NAMALWA (cell line): ENCODE measurements around the gene TRPM2.
"Not testable (repeated sequence)": the region's sequence is repeated elsewhere in the genome, so short reads cannot be mapped to it uniquely, and the experiment has no call there.

Experiments used
- DNase-seq: peaks from one replicate; pipeline ENCODE4 v3.0.0-alpha.2; 2015; ENCODE audit warnings: low spot score

TRPM2 gene

DNA sequence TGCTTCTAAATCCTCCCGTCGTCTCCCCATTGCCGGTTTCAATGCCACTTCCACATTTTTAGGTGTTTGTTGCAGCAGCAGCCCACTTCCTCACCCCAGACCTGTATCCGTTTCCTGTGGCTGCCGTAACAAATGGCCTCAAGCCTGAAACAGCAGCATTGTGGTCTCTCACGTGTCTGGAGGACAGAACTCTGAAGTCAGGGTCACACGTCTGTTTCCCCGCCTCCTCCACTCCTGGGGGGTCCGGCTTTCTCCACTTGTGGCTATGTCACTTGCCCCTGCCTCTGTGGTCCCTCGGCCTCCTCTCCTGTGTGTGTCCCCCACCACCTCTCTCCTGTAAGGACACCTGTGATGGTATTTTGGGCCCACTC is 21.8 kb downstream of the TRPM2 start:
- DNase-seq: no peak

DNA sequence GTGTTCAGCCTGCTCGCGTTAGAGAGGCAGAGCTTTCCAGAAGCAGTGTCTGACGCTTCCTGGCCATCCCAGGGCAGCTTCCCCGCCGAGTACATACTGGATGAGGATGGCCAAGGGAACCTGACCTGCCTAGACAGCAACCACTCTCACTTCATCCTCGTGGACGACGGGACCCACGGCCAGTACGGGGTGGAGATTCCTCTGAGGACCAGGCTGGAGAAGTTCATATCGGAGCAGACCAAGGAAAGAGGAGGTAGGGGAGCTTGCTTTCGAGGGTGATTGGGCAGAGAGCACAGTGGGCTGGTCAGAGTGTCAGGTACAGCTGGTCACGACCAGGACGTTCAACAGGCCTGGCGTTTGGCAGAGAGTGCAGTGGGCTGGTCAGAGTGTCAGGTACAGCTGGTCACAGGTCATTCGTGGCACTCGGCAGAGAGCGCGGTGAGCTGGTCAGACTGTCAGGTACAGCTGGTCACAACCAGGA is 22.4 kb downstream of the TRPM2 start:
- DNase-seq: no peak

DNA sequence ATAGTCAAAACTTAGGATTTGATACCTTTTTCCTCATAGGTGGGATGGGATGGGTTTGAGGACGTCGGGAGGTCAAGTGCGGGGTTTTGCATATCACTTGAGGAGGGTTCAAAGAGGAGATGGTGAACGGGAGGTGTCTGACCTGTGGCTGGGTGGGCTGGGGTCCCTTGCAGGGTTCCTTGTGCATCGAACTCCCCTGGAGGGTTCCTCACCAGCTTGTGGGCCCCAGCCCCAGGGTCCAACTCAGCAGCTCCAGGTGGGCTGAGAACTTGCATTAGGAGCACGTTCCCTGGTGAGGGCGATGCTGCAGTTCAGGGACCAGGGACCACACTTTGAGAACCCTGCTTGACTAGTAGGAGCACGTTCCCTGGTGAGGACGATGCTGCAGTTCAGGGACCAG is 23.2 kb downstream of the TRPM2 start:
- DNase-seq: no peak

DNA sequence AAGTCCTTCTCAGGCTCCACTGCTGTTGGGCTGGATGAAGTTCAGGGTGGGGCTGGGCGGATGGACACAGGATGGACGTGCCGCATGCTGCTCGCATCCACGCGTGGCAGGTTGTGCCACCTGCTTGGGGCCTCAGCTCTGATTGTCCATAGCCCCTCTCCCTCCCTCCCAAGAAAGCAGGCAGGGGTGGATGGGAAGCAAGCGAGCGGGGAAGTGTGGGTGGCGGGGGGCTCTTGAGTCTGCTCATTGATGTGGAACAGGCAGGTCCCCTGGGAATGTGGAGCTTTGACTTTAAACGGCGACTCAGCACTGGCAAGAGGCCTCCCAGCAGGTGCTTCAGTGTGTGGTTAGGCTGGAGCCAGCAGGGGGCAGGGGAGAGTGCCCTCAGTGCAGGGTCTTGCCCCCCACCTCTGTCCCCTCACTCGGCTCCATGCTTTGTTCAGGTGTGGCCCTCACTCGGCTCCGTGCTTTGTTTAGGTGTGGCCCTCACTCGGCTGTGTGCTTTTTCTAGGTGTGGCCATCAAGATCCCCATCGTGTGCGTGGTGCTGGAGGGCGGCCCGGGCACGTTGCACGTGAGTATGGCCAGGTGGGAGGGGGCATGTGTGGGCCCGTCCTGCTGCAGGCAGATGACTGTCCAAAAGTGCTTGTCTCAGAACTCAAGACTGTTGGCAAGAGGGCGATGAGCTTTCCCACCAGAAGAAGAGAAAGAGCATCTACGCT is 23.9 kb downstream of the TRPM2 start:
- DNase-seq: peak; percentile 27

DNA sequence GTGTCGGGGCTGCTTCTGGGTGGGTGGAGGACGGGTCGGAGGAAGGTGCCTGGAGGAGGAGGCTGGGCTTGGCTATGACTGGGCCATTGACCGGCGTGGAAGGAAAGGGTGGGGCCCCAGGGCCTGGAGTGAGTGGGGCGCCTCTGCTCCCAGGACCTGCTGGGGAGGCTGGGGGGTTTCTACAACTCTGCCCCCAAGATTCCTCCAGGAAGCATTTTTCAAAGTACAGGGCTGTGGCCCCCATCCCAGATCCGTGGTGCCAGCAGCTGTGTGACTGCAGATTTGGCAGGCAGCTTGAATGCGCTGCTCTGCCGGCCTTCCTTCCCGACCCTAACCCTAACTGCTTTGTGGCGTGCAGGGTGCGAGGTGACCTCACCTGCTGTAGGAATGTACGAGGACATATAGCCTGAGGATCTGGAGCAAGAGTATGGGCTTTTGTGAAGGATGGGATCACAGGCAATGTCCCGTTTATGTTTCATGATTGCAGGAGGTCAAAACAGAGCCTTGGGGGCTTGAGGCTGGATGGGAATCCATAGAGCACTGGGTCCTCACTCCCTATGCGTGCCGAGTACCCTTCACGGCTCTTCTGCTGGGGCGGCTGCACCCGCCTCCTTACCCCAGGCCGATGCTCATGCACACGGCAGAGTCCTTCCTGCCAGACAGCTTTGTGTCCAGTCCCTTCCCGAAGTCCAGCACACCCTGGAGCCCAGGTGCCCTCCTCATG is 24.7 kb downstream of the TRPM2 start:
- DNase-seq: no peak

DNA sequence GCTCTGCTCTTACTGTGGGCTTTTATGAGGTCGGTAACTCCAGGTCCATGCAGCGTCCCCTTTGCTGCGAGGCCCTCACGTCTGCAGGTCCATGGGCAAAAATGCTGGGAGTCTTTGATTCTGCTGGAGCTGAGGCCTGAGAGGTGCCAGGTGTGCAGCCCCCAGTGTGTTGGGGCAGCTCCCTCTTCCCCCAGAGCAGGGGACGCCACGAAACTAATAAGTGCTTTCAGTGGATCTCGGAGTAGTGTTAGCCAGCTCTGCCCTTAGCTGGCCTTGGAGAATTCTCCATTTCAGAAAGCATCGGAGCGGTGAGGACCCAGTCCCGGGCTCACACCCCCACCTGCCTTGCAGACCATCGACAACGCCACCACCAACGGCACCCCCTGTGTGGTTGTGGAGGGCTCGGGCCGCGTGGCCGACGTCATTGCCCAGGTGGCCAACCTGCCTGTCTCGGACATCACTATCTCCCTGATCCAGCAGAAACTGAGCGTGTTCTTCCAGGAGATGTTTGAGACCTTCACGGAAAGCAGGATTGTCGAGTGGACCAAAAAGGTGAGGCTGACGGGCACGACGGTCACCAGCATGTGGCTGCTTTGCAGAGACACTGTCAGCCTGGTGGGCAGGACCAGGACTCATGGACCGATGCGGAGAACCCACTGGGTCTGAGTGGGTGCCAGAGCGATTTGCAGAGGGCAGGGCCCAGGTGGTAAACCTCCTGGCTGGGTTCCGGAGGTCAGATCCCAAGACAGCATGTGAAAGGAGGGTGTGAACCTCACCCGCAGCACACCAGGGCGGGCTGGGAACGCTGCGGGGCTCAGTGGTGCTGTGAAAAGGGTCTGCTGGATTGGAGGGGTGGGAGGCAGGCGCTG is 25.5 kb downstream of the TRPM2 start:
- no peak for DNase-seq

DNA sequence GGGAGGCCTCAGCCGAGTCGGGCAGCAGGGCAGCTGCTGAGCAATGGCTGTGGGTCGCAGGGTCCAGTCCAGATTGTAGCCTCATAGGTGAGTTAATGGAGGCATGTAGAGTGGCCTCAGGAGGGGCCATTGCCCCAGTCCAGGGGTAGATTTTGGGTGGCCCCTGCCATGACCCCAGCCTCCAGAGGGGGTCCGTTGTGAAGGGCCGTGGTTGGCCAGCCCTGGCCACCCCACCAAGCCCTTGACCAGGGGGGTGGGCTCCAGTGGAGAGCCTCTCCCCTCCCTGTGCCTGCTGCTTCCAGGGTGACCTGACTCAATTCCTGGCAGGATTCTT is 26.1 kb downstream of the TRPM2 start:
- no peak for DNase-seq

DNA sequence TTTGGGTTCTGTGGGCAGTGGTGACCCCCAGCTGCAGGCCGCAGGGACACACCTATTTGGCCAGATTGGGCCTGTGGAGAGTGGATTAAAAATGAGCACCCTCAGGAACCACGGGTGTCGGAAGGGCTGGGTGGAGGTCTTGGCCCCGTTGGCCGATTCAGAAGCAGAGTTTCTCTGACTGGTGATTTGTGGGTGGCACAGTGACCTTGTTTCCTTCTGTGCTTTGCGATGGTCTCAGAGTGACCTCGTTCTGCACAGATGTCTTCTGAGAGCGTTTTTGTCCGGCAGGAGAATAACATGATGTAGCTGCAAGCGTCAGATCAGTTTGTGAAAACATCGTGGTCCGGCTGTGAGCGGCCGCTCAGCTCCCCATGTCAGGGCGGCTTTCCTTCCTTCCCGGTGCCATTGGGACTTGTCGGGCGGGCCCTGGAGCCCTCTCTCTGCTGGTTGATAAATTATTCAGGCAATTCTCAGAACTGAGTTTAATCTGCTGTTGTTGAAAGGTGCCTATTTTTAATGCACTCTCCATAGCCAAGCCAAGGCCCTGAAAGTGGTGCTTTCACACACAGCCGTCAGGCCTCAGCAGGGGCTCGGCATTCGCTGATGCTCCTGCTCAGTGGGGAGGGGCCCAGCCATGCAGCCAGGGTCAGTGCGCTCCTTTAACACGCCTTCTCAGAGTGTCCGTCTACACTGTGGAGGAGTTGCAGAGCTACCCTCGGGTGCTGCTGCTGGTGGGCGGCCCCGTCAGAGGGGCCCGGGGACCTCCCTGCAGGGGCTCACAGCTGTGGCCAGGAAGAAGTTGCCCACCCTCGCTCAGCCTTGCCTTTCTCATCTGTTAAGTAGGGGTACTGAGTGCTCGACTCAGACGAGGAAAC is 26.8 kb downstream of the TRPM2 start:
- DNase-seq: no peak

DNA sequence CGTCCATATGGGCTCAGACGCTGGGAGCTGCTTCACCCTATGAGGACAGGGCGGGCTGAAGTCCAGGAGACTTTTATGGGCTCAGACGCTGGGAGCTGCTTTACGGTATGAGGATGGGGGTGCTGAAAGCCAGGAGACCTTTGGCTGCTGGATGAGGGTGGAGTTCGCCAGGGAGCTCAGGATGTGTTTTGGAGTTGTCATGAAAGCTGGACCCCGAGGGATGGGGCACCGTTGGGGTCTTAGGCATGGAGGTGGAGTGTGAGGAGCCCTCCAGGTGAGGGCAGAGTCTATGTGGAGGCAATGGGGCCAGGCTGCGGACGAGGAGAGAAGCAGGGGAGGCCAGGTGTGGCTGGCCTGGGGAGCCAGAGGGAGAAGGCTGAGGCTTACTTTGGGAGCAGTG is 27.5 kb downstream of the TRPM2 start:
- no peak for DNase-seq

DNA sequence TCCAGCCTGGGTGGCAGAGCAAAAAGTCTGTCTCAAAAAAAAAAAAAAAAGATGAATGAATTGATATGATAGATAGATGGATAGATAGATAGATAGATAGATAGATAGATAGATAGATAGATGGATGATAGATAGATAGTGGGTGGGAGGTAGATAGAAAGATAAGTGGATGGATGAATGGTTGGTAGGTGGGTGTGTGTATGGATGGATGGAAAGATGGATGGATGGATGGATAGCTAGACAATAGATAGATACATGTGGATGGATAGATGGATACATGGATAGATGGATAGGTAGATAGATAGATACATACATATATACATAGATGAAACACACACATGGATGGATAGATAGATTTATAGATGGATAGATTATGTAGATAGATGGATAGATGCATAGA is 28.5 kb downstream of the TRPM2 start:
- DNase-seq: no peak

DNA sequence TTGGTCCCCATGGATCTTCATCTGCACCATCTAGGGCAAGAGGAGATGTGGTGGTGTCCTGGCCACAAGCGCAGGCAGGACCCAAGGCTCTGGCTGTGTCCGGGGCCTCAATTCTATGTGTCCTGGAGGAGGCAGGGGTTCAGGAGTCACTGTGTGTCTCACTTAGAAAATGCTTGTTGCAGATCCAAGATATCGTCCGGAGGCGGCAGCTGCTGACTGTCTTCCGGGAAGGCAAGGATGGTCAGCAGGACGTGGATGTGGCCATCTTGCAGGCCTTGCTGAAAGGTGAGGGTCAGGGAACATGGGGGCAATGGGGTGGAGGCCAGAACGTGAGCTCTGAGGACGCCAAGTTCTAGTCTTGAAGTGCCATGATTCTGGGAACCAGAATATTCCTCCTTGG is 29.1 kb downstream of the TRPM2 start:
- DNase-seq: no peak

DNA sequence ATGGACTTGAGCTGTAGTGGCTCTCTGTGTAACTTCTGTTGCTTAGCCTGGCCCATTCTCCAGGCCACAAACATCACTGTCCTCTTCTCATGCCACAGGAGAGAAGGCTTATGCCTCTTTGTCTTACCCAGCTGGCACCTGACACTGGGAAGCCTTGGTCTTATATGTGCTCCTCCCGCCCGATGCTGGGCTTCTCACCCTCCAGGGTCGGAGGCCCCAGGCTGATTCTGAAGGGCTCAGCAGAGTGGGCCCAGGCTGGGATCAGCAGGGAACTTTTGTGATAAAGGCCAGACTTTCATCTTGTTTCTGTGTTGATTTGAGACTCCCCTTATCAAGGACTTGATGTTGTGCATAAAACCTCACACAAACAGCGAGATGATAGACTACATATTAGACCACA is 29.8 kb downstream of the TRPM2 start:
- no peak for DNase-seq

DNA sequence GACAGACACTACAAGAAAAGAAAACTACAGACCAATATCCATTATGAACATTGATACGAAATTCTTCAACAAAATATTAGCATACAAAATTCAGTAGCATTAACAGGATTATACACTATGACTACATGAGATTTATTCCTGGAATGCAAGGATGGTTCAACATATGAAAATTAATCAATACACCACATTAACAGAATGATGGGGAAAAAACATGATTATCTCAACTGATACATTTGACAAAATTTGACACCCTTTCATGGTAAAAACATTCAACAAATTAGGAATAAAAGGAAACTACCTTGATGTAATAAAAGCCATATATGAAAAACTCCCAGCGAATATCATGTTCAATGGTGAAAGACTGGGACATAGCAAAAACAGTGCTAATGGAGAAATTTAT is 31.5 kb downstream of the TRPM2 start:
- no peak for DNase-seq

DNA sequence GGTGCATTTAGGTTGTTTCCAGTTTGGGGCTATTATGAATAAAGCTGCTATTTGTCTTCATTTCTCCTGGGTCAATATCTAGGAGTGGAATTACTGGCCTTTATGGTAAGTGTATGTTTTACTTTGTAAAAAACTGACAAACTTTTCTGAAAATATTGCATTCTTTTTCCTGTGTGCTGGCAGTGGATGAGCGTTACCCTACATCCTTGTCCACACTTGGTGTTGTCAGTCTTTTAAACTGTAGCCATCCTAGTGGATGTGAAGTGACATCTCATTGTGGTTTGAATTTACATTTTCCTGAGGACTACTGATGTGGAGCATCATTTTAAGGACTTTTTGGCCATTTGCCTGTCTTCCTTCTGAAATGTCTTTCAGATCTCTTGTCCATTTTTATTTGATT is 35.9 kb downstream of the TRPM2 start:
- DNase-seq: no peak

DNA sequence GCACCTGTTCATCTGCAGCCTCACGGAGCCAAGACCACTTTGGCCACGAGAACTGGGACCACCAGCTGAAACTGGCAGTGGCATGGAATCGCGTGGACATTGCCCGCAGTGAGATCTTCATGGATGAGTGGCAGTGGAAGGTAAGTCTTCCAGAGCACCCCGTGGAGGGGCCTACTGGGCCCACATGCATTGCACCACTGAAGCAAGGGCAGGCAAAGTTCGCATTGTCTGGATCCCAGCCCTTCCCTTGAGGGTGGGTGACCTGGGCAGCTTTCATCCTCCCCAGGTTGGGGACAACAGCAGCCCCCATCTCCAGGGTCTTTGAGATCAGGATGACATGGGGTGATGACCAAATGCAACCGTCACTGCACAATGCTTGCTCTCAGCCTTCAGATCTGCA is 37.5 kb downstream of the TRPM2 start:
- no peak for DNase-seq

DNA sequence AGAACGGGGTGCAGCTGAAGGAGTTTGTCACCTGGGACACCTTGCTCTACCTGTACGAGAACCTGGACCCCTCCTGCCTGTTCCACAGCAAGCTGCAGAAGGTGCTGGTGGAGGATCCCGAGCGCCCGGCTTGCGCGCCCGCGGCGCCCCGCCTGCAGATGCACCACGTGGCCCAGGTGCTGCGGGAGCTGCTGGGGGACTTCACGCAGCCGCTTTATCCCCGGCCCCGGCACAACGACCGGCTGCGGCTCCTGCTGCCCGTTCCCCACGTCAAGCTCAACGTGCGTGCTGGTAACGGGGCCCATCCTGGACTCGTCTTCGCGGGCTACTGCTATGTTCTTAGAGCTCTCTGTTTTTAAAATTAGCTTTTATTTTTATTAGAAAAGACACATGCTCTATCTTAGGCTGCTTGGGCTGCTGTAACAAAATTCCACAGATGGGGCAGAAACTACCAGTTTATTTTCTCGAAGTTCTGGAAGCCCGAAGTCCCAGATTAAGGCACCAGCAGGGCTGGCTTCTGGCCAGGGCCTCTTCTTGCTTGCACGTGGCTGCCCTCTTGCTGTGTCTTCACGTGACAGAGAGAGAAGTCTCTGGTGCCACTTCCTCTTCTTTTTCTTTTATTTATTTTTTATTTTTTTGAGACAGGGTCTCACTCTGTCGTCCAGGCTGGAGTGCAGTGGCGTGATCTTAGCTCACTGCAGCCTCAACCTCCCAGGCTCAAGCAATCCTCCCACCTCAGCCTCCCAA is 38.1 kb downstream of the TRPM2 start:
- DNase-seq: peak; percentile 41

DNA sequence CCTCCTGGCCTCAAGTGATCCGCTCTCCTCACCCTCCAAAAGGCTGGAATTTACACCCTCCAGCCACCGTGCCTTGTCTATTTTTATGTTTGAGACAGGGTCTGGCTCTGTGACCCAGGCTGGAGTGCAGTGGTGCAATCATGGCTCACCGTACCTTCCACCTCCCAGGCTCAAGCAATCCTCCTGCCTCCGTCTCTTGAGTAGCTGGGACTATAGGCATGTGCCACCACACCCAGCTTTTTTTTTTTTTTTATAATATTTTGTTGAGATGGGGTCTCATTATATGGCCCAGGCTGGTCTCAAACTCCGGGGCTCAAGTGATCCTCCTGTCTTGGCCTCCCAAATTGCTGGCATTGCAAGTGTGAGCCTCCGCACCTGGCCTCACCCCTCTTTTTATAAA is 38.8 kb downstream of the TRPM2 start:
- no peak for DNase-seq

DNA sequence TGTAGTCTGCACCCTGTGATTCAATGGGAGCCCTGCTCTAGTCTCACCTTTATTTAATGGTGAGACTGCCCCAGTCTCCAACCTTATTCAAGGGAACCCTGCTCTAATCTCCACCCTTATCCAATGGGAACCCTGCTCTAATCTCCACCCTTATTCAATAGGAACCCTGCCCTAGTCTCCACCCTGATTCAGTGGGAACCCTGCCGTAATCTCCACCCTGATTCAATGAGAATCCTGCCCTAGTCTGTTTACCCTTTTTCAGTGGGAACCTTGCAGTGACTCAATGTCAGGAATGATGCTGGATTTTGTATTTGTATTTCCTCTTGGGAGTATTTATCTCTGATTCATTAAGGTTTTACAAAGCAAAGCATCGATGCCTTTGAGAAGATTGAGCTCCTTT is 39.5 kb downstream of the TRPM2 start:
- DNase-seq: no peak

DNA sequence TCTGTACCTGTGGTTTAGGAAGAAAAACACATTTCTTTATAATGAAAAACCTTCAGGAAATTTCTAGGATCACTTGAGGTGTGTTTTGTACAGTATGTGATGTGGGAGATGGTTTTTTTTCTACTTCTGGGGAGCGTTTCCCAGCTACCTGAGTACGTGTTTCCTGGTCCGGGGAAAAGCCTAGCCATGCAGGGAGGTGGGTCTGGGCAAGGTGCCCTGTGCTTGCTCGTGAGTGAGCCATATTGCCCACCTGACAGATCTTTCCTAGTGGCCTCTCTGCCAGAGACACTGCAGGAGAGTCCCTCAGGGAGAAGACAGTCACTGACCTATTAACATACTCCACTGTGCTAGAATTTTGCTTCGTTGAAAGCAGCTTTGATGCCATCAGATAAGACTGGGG is 41.3 kb downstream of the TRPM2 start:
- DNase-seq: no peak

DNA sequence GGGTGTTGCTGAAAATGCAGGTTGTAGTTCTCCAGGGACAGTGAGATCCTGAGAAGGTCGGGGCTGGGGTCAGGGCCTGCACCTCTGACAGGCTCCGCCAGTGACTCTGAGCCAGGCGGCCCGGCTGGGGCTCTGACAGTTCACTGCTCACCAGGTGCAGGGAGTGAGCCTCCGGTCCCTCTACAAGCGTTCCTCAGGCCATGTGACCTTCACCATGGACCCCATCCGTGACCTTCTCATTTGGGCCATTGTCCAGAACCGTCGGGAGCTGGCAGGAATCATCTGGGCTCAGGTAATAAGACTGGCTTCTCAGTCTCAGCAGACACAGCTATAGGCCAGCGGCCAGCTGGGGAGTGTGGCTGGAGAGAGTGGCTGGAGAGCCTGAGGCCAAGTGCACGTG is 41.8 kb downstream of the TRPM2 start:
- DNase-seq: no peak

DNA sequence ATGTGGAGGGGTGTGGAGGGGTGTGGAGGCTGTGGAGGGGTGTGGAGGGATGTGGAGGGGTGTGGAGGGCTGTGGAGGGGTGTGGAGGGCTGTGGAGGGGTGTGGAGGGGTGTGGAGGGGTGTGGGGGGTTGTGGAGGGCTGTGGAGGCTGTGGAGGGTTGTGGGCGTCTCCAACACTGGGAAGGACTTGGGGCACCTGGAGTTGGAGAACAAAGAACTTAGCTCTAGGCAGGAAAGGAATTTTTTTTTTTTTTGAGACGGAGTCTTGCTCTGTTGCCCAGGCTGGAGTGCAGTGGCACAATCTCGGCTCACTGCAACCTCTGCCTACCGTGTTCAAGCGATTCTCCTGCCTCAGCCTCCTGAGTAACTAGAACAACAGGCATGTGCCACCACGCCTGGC is 43.4 kb downstream of the TRPM2 start:
- not testable (repeated sequence) for DNase-seq
